Measurements from ENCODE around the gene ZNF771.

The ZNF771 gene

DNA sequence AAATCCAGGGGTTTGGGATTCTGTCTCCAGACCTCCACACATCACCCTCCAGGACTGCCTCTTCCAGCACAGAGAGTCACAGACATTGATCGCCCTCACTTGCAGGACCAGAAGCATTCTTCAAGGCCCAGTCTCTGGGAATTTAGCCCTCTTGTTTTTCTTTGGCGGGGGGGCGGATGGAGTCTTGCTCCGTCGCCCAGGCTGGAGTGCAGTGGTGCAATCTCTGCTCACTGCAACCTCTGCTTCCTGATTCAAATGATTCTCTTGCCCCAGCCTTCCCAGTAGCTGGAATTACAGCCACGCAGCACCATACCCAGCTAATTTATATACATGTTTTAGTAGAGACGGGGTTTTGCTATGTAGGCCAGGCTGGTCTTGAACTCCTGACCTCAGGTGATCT is 56.7 kb downstream of the ZNF771 start:
- H3K4me2 ChIP-seq: no peak overlapping the region
- no peaks in the 10 kb centered on the region for H3K36me3 ChIP-seq (ENCODE audit: insufficient read depth)
- no peak overlapping the region for H3K4me3 ChIP-seq (IDR thresholded peaks at IDR 0.05; ENCODE audit: insufficient read depth, low read depth, low read length)
- H3K79me2 ChIP-seq (ENCODE audit: insufficient read depth, low read depth): no peaks in the 10 kb centered on the region
- no peak overlapping the region for H3K27ac ChIP-seq
- H3K27me3 ChIP-seq (ENCODE audit: insufficient read depth, low read depth): no peaks in the 10 kb centered on the region
- no peak overlapping the region for H3K9ac ChIP-seq
- no peak overlapping the region for H2AFZ ChIP-seq (ENCODE audit: low read depth)
- no peaks in the 10 kb centered on the region for H4K20me1 ChIP-seq (ENCODE audit: insufficient read depth)
- TF ChIP-seq, protein P1, sequence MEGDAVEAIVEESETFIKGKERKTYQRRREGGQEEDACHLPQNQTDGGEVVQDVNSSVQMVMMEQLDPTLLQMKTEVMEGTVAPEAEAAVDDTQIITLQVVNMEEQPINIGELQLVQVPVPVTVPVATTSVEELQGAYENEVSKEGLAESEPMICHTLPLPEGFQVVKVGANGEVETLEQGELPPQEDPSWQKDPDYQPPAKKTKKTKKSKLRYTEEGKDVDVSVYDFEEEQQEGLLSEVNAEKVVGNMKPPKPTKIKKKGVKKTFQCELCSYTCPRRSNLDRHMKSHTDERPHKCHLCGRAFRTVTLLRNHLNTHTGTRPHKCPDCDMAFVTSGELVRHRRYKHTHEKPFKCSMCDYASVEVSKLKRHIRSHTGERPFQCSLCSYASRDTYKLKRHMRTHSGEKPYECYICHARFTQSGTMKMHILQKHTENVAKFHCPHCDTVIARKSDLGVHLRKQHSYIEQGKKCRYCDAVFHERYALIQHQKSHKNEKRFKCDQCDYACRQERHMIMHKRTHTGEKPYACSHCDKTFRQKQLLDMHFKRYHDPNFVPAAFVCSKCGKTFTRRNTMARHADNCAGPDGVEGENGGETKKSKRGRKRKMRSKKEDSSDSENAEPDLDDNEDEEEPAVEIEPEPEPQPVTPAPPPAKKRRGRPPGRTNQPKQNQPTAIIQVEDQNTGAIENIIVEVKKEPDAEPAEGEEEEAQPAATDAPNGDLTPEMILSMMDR (conservative IDR thresholded peaks at IDR 0.05; ENCODE audit: low read depth, low read length): no peak
- H3K4me1 ChIP-seq (ENCODE audit: low read depth, poor library complexity, severe bottlenecking): peaks cover 27% of the 10 kb centered on the region

Measured in KMS-11 (cell line).